CD14-positive monocyte (primary cell): ENCODE measurements around the gene RCOR2. TPM values are rescaled to one million over a fixed set of nuclear protein-coding genes. Genes with fewer than 3 reads are reported as not detected.

ENCODE experiments used
- DNase-seq, 3 donors: peaks; one replicate each; pipeline ENCODE4 v3.0.0-alpha.2; 2011 to 2022
- H2AFZ ChIP-seq: 2 replicates; pipeline ENCODE4 v1.6.0; 2012; ENCODE audit warnings: mild to moderate bottlenecking, low read depth, low read length, inconsistent platforms; ENCODE audit not compliant: insufficient read depth, poor library complexity, severe bottlenecking
- H3K27ac ChIP-seq, 2 donors: 1 replicate in 1 of 2; 2 replicates in 1 of 2; pipeline ENCODE4 v1.5.1; 2012 to 2013; ENCODE audit warnings: low read length in 2 of 2, control low read depth in 1 of 2, inconsistent platforms in 1 of 2, low read depth in 1 of 2, mild to moderate bottlenecking in 1 of 2
- H3K27me3 ChIP-seq, 2 donors: one replicate each; pipeline versions ENCODE4 v1.6.0 to v1.6.1; 2011 to 2013; ENCODE audit warnings: low read length in 2 of 2; ENCODE audit not compliant: control insufficient read depth in 2 of 2, insufficient read depth in 2 of 2
- H3K36me3 ChIP-seq, 2 donors: replicated peaks in 1 of 2; 1 replicate in 1 of 2; 2 replicates in 1 of 2; pipeline versions ENCODE4 v1.5.1 to v1.6.1; 2012 to 2013; ENCODE audit warnings: low read length in 2 of 2, control low read depth in 1 of 2, inconsistent platforms in 1 of 2, mild to moderate bottlenecking in 1 of 2; ENCODE audit not compliant: insufficient read depth in 2 of 2, control insufficient read depth in 1 of 2
- H3K4me1 ChIP-seq, 2 donors: 1 replicate in 1 of 2; 2 replicates in 1 of 2; pipeline versions ENCODE4 v1.5.1 to v1.6.1; 2012 to 2013; ENCODE audit warnings: low read length in 2 of 2, control low read depth in 1 of 2, inconsistent platforms in 1 of 2, mild to moderate bottlenecking in 1 of 2, moderate library complexity in 1 of 2; ENCODE audit not compliant: insufficient read depth in 2 of 2, control insufficient read depth in 1 of 2
- H3K4me2 ChIP-seq: replicated peaks from 2 replicates; pipeline ENCODE3; 2012; ENCODE audit warnings: low read length, moderate library complexity, mild to moderate bottlenecking; ENCODE audit not compliant: poor library complexity, severe bottlenecking; ENCODE audit errors: extremely low read depth
- H3K4me3 ChIP-seq, 3 experiments: fragments of 200-600 bp in 1 of 3; sonication (generic) in 1 of 3; replicated peaks in 1 of 3; 1 replicate in 2 of 3; 2 replicates in 1 of 3; pipeline ENCODE4 v1.5.1; 2011 to 2013; ENCODE audit warnings: low read length in 3 of 3, mild to moderate bottlenecking in 3 of 3, control low read depth in 2 of 3, low read depth in 2 of 3, inconsistent platforms in 1 of 3, moderate library complexity in 1 of 3
- H3K79me2 ChIP-seq: 2 replicates; pipeline ENCODE4 v1.6.0; 2012; ENCODE audit warnings: mild to moderate bottlenecking, control low read depth, inconsistent platforms, low read length, moderate library complexity; ENCODE audit not compliant: insufficient read depth
- H3K9ac ChIP-seq: 2 replicates; pipeline ENCODE4 v1.6.0; 2017; ENCODE audit warnings: low read length, mild to moderate bottlenecking; ENCODE audit not compliant: insufficient read depth, poor library complexity, severe bottlenecking
- H3K9me3 ChIP-seq, 2 donors: replicated peaks in 1 of 2; 1 replicate in 1 of 2; 2 replicates in 1 of 2; pipeline versions ENCODE4 v1.5.1 to v1.6.1; 2012 to 2013; ENCODE audit warnings: low read length in 2 of 2, control low read depth in 1 of 2; ENCODE audit not compliant: control insufficient read depth in 1 of 2, insufficient read depth in 1 of 2
- H4K20me1 ChIP-seq: 2 replicates; pipeline ENCODE4 v1.6.0; 2012; ENCODE audit warnings: mild to moderate bottlenecking, low read length, control low read depth, moderate library complexity; ENCODE audit not compliant: insufficient read depth
- H3K27ac Mint-ChIP-seq, 7 donors: one replicate each; pipeline ENCODE4 v1.8.0; 2020; ENCODE audit warnings: mild to moderate bottlenecking in 7 of 7, mixed read lengths in 7 of 7, moderate library complexity in 6 of 7, inconsistent platforms in 2 of 7
- H3K27me3 Mint-ChIP-seq, 3 donors: one replicate each; pipeline ENCODE4 v1.8.0; 2021 to 2022; ENCODE audit warnings: low read depth in 3 of 3, mild to moderate bottlenecking in 3 of 3, mixed read lengths in 3 of 3, moderate library complexity in 3 of 3, inconsistent platforms in 1 of 3
- H3K36me3 Mint-ChIP-seq, 2 donors: one replicate each; pipeline ENCODE4 v1.8.0; 2020; ENCODE audit warnings: mixed read lengths in 2 of 2, inconsistent platforms in 1 of 2, mild to moderate bottlenecking in 1 of 2
- H3K4me1 Mint-ChIP-seq: one replicate; pipeline ENCODE4 v1.8.0; 2020; ENCODE audit warnings: mild to moderate bottlenecking, mixed read lengths
- H3K4me3 Mint-ChIP-seq, 2 donors: one replicate each; pipeline ENCODE4 v1.8.0; 2020; ENCODE audit warnings: mild to moderate bottlenecking in 2 of 2, mixed read lengths in 2 of 2, moderate library complexity in 1 of 2
- H3K9me3 Mint-ChIP-seq, 7 donors: one replicate each; pipeline ENCODE4 v1.8.0; 2020 to 2022; ENCODE audit warnings: mixed read lengths in 7 of 7, mild to moderate bottlenecking in 6 of 7, moderate library complexity in 6 of 7, inconsistent platforms in 2 of 7
- whole genome bisulfite sequencing: methylation state at CpG from one replicate; pipeline ENCODE4 v1.1.5; 2013; ENCODE audit warnings: missing lambda C conversion rate; ENCODE audit not compliant: insufficient coverage; 5-methylcytosine and 5-hydroxymethylcytosine counted together
- intact Hi-C, 2 donors: fragments of 100-400 bp; cut with micrococcal nuclease; formaldehyde crosslinking; loops; one replicate each; pipeline versions ENCODE4 v1.15.0 to v1.15.1; 2023
- polyA plus RNA-seq, 3 donors: library from polyadenylated mRNA; depleted of rRNA in 1 of 3; unstranded in 2 of 3; stranded (reverse) in 1 of 3; fragments of 300-500 nt in 2 of 3; fragments of >200 nt in 1 of 3; fragmentation: Illumina TruSeq in 2 of 3; gene quantifications; 1 replicate in 2 of 3; 2 replicates in 1 of 3; pipeline ENCODE4 v1.2.3, GENCODE V29; 2012 to 2021
- TF ChIP-seq, protein P1 (sequence below): fragments of 200-600 bp; IDR thresholded peaks from one replicate; pipeline ENCODE4 v1.8.0; 2022; ENCODE audit warnings: antibody characterized with exemption, mild to moderate bottlenecking

The RCOR2 gene
- polyA plus RNA-seq, 3 donors: not detected

DNA sequence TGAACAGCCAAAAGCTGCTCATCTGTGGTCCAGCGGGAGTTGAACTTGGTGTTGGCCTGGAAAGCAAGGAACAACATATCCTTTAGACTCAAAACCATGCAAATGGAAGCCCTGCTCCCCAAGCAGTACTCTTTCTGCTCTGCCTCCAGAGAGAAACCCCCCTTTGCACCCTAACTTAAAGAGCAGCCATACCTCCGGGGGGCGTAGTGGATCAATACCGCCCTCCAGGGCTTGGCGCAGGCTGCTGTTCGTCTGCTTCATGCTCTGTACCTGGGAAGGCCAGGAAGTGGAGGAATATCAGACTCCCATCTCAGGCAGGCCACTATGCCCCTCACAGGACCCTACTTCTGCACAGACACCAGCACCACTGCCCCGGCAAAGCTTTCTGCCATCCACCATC lies 4.3 kb downstream of the RCOR2 start:
- Histone ChIP-seq H2AFZ (no peak overlapping the region), H3K4me2 (no peak overlapping the region), H3K4me1 (peaks cover 16 to 17% of the 10 kb centered on the region in 2 donors), H3K4me3 (no peak overlapping the region), H4K20me1 (peaks cover 74% of the 10 kb centered on the region), H3K27me3 (peaks cover 10 to 29% of the 10 kb centered on the region in 2 donors), H3K79me2 (no peaks in the 10 kb centered on the region), H3K27ac (no peak overlapping the region), H3K9ac (no peak overlapping the region), H3K9me3 (no peaks in the 10 kb centered on the region), H3K36me3 (peaks cover 27 to 31% of the 10 kb centered on the region in 2 donors)
- TF ChIP-seq, protein P1, sequence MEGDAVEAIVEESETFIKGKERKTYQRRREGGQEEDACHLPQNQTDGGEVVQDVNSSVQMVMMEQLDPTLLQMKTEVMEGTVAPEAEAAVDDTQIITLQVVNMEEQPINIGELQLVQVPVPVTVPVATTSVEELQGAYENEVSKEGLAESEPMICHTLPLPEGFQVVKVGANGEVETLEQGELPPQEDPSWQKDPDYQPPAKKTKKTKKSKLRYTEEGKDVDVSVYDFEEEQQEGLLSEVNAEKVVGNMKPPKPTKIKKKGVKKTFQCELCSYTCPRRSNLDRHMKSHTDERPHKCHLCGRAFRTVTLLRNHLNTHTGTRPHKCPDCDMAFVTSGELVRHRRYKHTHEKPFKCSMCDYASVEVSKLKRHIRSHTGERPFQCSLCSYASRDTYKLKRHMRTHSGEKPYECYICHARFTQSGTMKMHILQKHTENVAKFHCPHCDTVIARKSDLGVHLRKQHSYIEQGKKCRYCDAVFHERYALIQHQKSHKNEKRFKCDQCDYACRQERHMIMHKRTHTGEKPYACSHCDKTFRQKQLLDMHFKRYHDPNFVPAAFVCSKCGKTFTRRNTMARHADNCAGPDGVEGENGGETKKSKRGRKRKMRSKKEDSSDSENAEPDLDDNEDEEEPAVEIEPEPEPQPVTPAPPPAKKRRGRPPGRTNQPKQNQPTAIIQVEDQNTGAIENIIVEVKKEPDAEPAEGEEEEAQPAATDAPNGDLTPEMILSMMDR: no peak
- WGBS: no CpG with 5 or more reads among the region's 7 CpGs
- DNase-seq: no peak
- Mint-ChIP-seq H3K4me3 (no peak overlapping the region), H3K4me1 (peaks cover 9% of the 10 kb centered on the region), H3K9me3 (peaks cover 0 to 6% (median 1%) of the 10 kb centered on the region in 7 donors), H3K36me3 (peaks cover 12 to 30% of the 10 kb centered on the region in 2 donors), H3K27ac (peak overlapping the region in 2 of 7 donors; percentile 20 to 27), H3K27me3 (peaks cover 18 to 36% (median 27%) of the 10 kb centered on the region in 3 donors)
- intact Hi-C loops: no loop called here

DNA sequence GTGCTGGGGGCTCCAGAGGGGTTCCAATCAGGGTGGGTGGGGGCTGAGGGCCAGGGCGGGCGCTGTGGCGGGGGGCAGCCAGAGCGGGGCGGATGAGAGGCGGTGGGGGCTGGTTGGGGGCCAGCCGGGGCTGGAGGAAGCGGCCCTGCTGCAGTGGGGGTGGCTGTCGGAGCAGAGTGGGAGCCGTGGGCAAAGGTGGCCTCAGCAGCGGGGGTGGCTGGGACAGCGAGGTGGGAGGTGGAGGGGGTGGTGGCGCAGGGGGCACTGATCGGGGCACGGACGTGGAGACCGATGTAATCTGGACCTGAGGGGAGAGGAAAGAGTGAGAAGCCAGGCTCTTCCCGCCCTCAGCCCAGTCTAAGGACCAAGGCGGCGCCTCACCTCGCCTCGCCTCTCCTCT lies 5.1 kb downstream of the RCOR2 start:
- WGBS: 89% methylated on average over 9 of the region's 22 CpGs
- Histone ChIP-seq H3K4me2 (no peak overlapping the region), H3K79me2 (peaks cover 4% of the 10 kb centered on the region), H3K4me1 (peaks cover 10 to 11% of the 10 kb centered on the region in 2 donors), H3K36me3 (peaks cover 35 to 39% of the 10 kb centered on the region in 2 donors), H4K20me1 (peaks cover 78% of the 10 kb centered on the region), H3K9ac (no peak overlapping the region), H3K27me3 (peaks cover 6 to 21% of the 10 kb centered on the region in 2 donors), H2AFZ (no peak overlapping the region), H3K4me3 (no peak overlapping the region), H3K9me3 (no peaks in the 10 kb centered on the region), H3K27ac (no peak overlapping the region)
- Mint-ChIP-seq H3K4me1 (peaks cover 6% of the 10 kb centered on the region), H3K36me3 (peaks cover 18 to 38% of the 10 kb centered on the region in 2 donors), H3K27me3 (peaks cover 14 to 30% (median 23%) of the 10 kb centered on the region in 3 donors), H3K9me3 (peaks cover 0 to 4% (median 0%) of the 10 kb centered on the region in 7 donors), H3K4me3 (no peak overlapping the region), H3K27ac (peak overlapping the region in 1 of 7 donors; percentile 60)
- no peak for DNase-seq
- TF ChIP-seq, protein P1: no peak
- intact Hi-C loops: no loop called here
